WERI-Rb-1 (cell line): ENCODE data around the gene S100A8.

ENCODE experiments used
- DNase-seq: peaks from one replicate; pipeline ENCODE4 v3.0.0-alpha.2; 2020
- H3K27ac ChIP-seq: fragments of 250-450 bp; sonication (Bioruptor Pico); 2 replicates; pipeline ENCODE4 v1.5.1; 2020; ENCODE audit warnings: mild to moderate bottlenecking, moderate library complexity
- H3K27me3 ChIP-seq: fragments of 250-450 bp; sonication (Bioruptor Pico); 2 replicates; pipeline ENCODE4 v1.5.1; 2021; ENCODE audit warnings: mild to moderate bottlenecking, low read depth, moderate library complexity; ENCODE audit not compliant: insufficient read depth, severe bottlenecking
- H3K36me3 ChIP-seq: fragments of 250-450 bp; sonication (Bioruptor Pico); 2 replicates; pipeline ENCODE4 v1.5.1; 2020; ENCODE audit warnings: mild to moderate bottlenecking, moderate library complexity
- H3K4me3 ChIP-seq: 2 replicates; pipeline ENCODE4 v1.5.1; 2011; ENCODE audit warnings: low read depth, mild to moderate bottlenecking, control low read depth, low read length
- H3K9me3 ChIP-seq: fragments of 250-450 bp; sonication (Bioruptor Pico); 2 replicates; pipeline ENCODE4 v1.5.1; 2021; ENCODE audit warnings: mild to moderate bottlenecking, moderate library complexity; ENCODE audit not compliant: severe bottlenecking
- TF ChIP-seq, protein P1 (sequence below): IDR thresholded peaks from 2 replicates; pipeline ENCODE4 v1.5.1; 2011; ENCODE audit warnings: low read depth, mild to moderate bottlenecking, control low read depth, inconsistent platforms, low read length

Gene S100A8

DNA sequence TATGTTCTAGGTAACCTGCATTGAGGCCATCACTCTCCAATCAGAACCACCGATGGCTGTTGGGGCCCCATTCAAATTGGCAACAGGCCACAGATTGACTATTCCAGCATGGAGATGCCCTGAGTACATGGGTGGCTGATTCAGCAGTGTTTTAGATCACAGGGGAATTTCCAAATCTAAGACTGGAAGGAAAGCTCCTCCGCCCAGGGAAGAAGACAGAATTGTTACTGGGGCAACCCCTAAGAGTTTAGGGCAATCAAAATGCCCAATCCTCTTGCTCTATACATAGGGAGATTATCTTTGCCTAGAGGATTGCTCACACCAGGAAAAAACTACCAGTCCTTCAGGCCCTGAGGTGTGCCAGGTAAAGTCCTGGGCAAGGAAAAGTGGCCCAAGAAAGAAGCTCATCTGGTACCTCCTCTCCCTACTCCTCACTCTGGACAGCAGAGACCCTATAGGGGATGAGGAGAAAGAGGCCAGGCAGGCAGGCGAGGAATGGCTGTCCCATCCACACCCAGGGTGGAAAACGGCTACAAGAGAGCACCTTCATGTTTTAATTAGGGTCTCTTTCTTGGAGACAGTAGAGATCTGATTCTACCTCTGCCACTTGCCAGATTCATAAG, 5.8 kb downstream of the S100A8 start:
- Histone ChIP-seq H3K9me3 (peaks cover 30% of the 10 kb centered on the region), H3K4me3 (no peak overlapping the region), H3K36me3 (no peaks in the 10 kb centered on the region), H3K27me3 (peaks cover 97% of the 10 kb centered on the region), H3K27ac (no peak overlapping the region)
- TF ChIP-seq, protein P1, sequence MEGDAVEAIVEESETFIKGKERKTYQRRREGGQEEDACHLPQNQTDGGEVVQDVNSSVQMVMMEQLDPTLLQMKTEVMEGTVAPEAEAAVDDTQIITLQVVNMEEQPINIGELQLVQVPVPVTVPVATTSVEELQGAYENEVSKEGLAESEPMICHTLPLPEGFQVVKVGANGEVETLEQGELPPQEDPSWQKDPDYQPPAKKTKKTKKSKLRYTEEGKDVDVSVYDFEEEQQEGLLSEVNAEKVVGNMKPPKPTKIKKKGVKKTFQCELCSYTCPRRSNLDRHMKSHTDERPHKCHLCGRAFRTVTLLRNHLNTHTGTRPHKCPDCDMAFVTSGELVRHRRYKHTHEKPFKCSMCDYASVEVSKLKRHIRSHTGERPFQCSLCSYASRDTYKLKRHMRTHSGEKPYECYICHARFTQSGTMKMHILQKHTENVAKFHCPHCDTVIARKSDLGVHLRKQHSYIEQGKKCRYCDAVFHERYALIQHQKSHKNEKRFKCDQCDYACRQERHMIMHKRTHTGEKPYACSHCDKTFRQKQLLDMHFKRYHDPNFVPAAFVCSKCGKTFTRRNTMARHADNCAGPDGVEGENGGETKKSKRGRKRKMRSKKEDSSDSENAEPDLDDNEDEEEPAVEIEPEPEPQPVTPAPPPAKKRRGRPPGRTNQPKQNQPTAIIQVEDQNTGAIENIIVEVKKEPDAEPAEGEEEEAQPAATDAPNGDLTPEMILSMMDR = no peak
- no peak for DNase-seq

DNA sequence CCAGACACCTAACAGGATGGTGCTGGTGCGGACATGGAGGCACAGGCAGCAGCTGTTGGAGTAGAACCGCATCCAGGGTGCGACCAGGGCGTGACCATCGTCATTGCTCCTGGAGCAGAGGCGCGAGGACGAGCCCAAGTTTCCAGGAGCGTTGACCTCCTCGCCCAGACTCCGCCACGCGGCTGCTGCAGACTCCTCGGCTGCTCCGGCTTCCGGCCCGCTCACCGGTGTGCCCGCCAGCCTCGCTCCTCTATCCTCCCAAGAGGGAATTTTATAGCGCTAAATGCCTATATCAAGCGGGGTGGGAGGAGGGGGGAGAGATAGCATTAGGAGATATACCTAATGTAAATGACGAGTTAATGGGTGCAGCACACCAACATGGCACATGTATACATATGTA, 10.2 kb downstream of the S100A8 start:
- H3K36me3 ChIP-seq = no peaks in the 10 kb centered on the region
- peaks cover 42% of the 10 kb centered on the region for H3K9me3 ChIP-seq
- DNase-seq = no peak
- H3K27ac ChIP-seq = no peak overlapping the region
- H3K27me3 ChIP-seq = peaks cover 100% of the 10 kb centered on the region
- TF ChIP-seq, protein P1 = no peak
- no peak overlapping the region for H3K4me3 ChIP-seq

DNA sequence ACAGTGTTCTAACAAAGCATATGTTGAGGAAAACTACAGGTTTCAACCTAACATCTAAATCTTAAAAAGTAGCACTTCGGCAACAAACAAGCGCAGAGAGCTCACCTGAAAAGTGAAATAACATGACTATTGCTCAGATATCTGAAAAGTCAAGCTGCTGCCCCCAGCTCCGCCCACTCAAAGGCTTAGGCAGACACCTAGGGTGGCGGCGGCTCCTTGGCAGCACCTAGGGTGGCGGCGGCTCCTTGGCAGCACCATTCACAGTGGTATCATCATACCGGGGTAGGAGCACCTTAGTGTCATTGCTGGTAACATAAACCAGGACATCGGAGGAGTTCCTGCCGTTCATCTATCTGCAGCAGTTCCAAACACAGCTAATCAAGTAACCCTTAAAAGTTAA, 11.3 kb downstream of the S100A8 start:
- no peak for DNase-seq
- Histone ChIP-seq H3K9me3 (peaks cover 50% of the 10 kb centered on the region), H3K27ac (no peak overlapping the region), H3K27me3 (peaks cover 100% of the 10 kb centered on the region), H3K36me3 (no peaks in the 10 kb centered on the region), H3K4me3 (no peak overlapping the region)
- TF ChIP-seq, protein P1 = no peak

DNA sequence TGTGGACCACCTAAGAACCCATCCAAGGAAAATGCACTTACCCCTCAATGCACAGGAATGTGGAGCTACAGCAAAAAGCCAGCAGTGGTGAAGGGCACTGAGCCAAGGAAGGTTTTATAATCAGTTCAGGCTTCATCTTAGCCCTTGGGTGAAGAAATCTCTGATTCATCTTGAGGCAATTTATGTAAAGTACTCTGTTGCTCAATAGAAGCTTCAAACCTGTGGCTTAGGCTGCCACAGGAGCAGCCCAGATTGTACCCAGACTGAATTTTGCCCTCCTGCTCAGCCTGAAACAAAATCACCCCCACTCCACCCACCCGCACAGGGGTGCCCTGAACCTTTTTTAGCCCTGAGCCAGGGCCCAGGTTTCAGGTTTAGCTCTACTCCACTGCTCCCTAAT, 15.4 kb downstream of the S100A8 start, which contains the start of gene S100A12:
TSS of gene S100A12 (minus strand) at position 111 of the 400 bp plus-strand sequence. CDS start 1,029 bp downstream, outside the sequence.
- H3K27ac ChIP-seq = no peak within 1 kb of the TSS
- TF ChIP-seq, protein P1 = no peak

DNA sequence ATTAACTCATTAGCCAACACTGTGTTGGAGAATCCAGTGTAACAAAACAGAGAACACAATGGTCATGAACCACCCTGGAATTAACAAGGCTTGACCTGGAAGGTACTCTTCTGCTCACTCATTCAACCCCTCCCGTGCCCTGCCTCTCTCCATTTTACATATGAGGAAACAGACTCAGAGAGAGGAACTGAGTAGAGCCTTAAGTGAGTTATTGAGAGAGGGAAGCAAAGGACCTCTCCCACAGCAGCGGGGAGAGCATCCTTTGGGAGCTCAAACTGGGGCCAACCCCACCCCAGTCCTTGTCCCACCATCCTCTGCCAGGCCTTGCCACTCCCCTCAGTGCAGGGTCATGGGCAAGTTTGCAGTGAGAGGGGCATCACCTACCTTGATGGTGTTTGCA, 16.8 kb downstream of the S100A8 start:
- no peaks in the 10 kb centered on the region for H3K36me3 ChIP-seq
- no peak for DNase-seq
- H3K4me3 ChIP-seq = no peak overlapping the region
- peaks cover 100% of the 10 kb centered on the region for H3K27me3 ChIP-seq
- H3K27ac ChIP-seq = no peak overlapping the region
- TF ChIP-seq, protein P1 = no peak
- H3K9me3 ChIP-seq = peaks cover 26% of the 10 kb centered on the region

More for the DNA sequence above, 15.4 kb downstream of the S100A8 start, which contains the start of gene S100A12:
- Histone ChIP-seq H3K9me3 (peaks cover 30% of the 10 kb centered on the region), H3K4me3 (no peak within 1 kb of the TSS), H3K27me3 (peaks cover 100% of the 10 kb centered on the region), H3K36me3 (no peaks in the 10 kb centered on the region)
- DNase-seq = no peak

DNA sequence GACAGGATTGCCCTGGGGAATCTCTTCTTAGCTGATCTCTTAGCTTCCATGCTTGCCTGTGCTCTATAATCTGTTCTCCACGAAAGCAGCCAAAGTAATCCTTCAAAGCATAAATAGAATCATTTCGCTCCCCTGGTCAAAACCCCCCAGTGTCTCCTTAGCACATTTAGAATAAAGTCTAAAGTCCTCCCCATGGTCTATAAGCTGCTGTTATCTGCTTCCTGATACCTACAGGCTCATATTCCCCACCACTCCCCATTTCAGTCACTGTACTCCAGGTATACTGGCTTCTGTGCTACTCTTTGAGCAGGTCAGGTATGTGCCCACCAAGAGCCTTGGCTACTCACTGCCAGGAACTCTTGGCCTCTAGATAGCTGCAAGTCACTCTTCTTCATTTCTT, 18.3 kb downstream of the S100A8 start:
- H3K9me3 ChIP-seq = peaks cover 26% of the 10 kb centered on the region
- H3K27me3 ChIP-seq = peaks cover 100% of the 10 kb centered on the region
- TF ChIP-seq, protein P1 = no peak
- no peak for DNase-seq
- H3K4me3 ChIP-seq = no peak overlapping the region
- no peak overlapping the region for H3K27ac ChIP-seq
- no peaks in the 10 kb centered on the region for H3K36me3 ChIP-seq
